ENCODE results near the gene ZC3H18.
A peak's percentile ranks its signal among the peaks of the same experiment; 100 is the strongest.

- no peak for TF ChIP-seq POLR2A (IDR thresholded peaks at IDR 0.05)
- peak in 1 of 3 donors; percentile 20 for TF ChIP-seq POLR2AphosphoS5 (IDR thresholded peaks at IDR 0.05)
These were observed 46.1 kb downstream of the ZC3H18 start for GRCh38 chr16:88616320-88616719.

All from breast epithelium (tissue), 3 donors.